Panc1 (cell line): ENCODE results near the gene B3GNT3. TPM values are rescaled to one million over a fixed set of nuclear protein-coding genes. Genes with fewer than 3 reads are reported as not detected.

Experiments
- ATAC-seq: fragments of 200-7000 bp; cut with Tn5 transposase; 2 replicates; pipeline ENCODE4 v1.9.1; 2020; ENCODE audit warnings: mild to moderate bottlenecking, moderate library complexity
- BruUV-seq: library from RNA; stranded (reverse); fragments of 400-500 nt; replicated peaks from 2 replicates; lab custom pipeline; 2021; lab: Mats Ljungman, UMichigan
- CTCF ChIA-PET: fragments of 300-600 bp; sonication (Branson Sonifier 250); formaldehyde crosslinking; loops from one replicate; lab custom pipeline; 2022; ENCODE audit warnings: antibody characterized with exemption; lab: Charles Lee
- POLR2A ChIA-PET: fragments of 300-600 bp; sonication (Branson Sonifier 250); formaldehyde crosslinking; loops from one replicate; lab custom pipeline; 2022; ENCODE audit warnings: antibody characterized with exemption; lab: Charles Lee
- DNase-seq: peaks from one replicate; pipeline ENCODE4 v3.0.0-alpha.2; 2010; ENCODE audit warnings: low read depth, low spot score
- H3K27ac ChIP-seq: 2 replicates; pipeline ENCODE4 v1.5.1; 2011; ENCODE audit warnings: mild to moderate bottlenecking, low read length, inconsistent platforms
- H3K27me3 ChIP-seq: fragments of 200-500 bp; sonication (Bioruptor generic); 2 replicates; pipeline ENCODE4 v1.6.0; 2014; ENCODE audit warnings: low read length, inconsistent platforms; ENCODE audit not compliant: control insufficient read depth, insufficient read depth
- H3K36me3 ChIP-seq: fragments of 200-500 bp; sonication (Bioruptor generic); 2 replicates; pipeline ENCODE4 v1.5.1; 2014; ENCODE audit warnings: inconsistent platforms, mild to moderate bottlenecking, low read length, moderate library complexity; ENCODE audit not compliant: control insufficient read depth, insufficient read depth
- H3K4me1 ChIP-seq: 2 replicates; pipeline ENCODE4 v1.5.1; 2011; ENCODE audit warnings: inconsistent platforms, mild to moderate bottlenecking, low read length, moderate library complexity; ENCODE audit not compliant: control insufficient read depth, insufficient read depth
- H3K4me3 ChIP-seq, 2 experiments: 2 replicates each; pipeline ENCODE4 v1.5.1; 2011 to 2012; ENCODE audit warnings: low read depth in 2 of 2, low read length in 2 of 2, mild to moderate bottlenecking in 2 of 2, inconsistent platforms in 1 of 2, moderate library complexity in 1 of 2
- H3K9me3 ChIP-seq: fragments of 200-500 bp; sonication (Bioruptor generic); 2 replicates; pipeline ENCODE4 v1.5.1; 2014; ENCODE audit warnings: low read depth, mild to moderate bottlenecking, inconsistent platforms, low read length, moderate library complexity; ENCODE audit not compliant: control insufficient read depth, insufficient read depth
- POLR2AphosphoS5 ChIP-seq: IDR thresholded peaks from 2 replicates; pipeline ENCODE4 v1.6.1; 2012; ENCODE audit warnings: mild to moderate bottlenecking, low read depth, low read length, moderate library complexity
- SIN3A ChIP-seq: IDR thresholded peaks from 2 replicates; pipeline ENCODE4 v1.6.1; 2012; ENCODE audit warnings: low read depth, mild to moderate bottlenecking, low read length, moderate library complexity, borderline replicate concordance; ENCODE audit not compliant: insufficient read depth
- TCF7L2 ChIP-seq: IDR thresholded peaks from 2 replicates; pipeline ENCODE4 v1.6.1; 2011; ENCODE audit warnings: mild to moderate bottlenecking, low read depth, low read length, inconsistent platforms
- in situ Hi-C: cut with HindIII; loops from 2 replicates; pipeline ENCODE4 v1.10.0; 2016; ENCODE audit warnings: low sequenced_read_pairs, low pct_unique_long_range_greater_than_20kb
- intact Hi-C: fragments of 100-400 bp; cut with micrococcal nuclease; formaldehyde crosslinking; loops from one replicate; pipeline ENCODE4 v1.10.0; 2022; ENCODE audit not compliant: unreplicated experiment
- total RNA-seq: library from RNA; stranded (reverse); gene quantifications from one replicate; pipeline ENCODE4 v1.2.1, GENCODE V29; 2021; ENCODE audit not compliant: unreplicated experiment
- TF ChIP-seq, protein P1 (sequence below): fragments of 450-650 bp; IDR thresholded peaks from 2 replicates; pipeline ENCODE4 v1.5.1; 2017; ENCODE audit warnings: mild to moderate bottlenecking
- TF ChIP-seq, protein P2 (sequence below), 2 experiments: IDR thresholded peaks; 2 replicates each; pipeline ENCODE4 v1.6.1; 2011 to 2012; ENCODE audit warnings: low read depth in 2 of 2, control low read depth in 1 of 2, low read length in 1 of 2, mild to moderate bottlenecking in 1 of 2, moderate library complexity in 1 of 2; ENCODE audit not compliant: insufficient read depth in 1 of 2

The B3GNT3 gene
- total RNA-seq, 1 experiment from 2014 or later, result 0.67 TPM

DNA sequence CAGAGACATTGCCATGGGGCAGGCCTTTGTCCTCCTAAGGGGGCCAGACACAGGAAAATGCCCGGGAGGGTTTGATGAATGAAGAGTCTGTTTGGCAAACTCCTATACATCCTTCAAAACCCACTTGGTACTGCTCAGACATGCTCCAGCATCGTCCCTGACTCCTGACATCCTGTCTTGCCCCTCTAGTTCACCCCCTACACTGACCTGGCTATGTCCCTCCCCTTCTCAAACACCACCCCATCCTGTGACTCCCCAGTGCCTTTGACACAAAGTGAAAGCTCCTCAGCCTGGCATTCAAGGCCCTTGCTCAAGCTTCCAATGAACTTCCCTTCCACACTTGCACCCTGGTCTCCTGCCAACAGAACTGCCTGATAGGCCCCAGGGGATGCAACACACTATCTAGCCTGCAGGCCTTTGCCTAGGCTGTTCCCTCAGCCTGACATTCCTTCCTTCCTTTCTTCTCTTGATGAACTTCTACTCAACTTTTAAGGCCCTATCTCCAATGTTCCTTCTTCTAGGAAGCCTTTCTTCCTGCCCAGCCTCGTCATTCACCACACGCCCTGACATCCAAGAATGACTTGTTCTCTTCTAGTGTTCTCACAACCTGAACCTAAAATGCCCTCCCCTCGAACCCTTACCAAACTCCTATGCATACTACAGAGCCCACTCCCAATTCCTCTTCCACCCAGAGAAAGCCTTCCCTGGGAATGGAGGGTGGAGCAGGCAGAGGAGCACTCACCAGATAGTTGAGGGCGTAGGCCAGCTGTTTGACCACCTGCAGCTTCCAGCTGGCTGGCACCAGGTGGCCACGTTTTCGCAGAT is 40.5 kb downstream of the B3GNT3 start:
- intact Hi-C loops (no loop called here), in situ Hi-C loops (no loop called here)
- TF ChIP-seq POLR2AphosphoS5, result no peak
- TF ChIP-seq, protein P1, sequence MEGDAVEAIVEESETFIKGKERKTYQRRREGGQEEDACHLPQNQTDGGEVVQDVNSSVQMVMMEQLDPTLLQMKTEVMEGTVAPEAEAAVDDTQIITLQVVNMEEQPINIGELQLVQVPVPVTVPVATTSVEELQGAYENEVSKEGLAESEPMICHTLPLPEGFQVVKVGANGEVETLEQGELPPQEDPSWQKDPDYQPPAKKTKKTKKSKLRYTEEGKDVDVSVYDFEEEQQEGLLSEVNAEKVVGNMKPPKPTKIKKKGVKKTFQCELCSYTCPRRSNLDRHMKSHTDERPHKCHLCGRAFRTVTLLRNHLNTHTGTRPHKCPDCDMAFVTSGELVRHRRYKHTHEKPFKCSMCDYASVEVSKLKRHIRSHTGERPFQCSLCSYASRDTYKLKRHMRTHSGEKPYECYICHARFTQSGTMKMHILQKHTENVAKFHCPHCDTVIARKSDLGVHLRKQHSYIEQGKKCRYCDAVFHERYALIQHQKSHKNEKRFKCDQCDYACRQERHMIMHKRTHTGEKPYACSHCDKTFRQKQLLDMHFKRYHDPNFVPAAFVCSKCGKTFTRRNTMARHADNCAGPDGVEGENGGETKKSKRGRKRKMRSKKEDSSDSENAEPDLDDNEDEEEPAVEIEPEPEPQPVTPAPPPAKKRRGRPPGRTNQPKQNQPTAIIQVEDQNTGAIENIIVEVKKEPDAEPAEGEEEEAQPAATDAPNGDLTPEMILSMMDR, result no peak
- Histone ChIP-seq H3K4me3 (no peak overlapping the region), H3K27ac (no peak overlapping the region), H3K36me3 (no peaks in the 10 kb centered on the region), H3K27me3 (no peaks in the 10 kb centered on the region), H3K4me1 (no peaks in the 10 kb centered on the region), H3K9me3 (no peaks in the 10 kb centered on the region)
- ATAC-seq (no peak), DNase-seq (no peak)
- POLR2A ChIA-PET, result no interaction called here
- BruUV-seq, result no TSS peak
- CTCF ChIA-PET, result no interaction called here

DNA sequence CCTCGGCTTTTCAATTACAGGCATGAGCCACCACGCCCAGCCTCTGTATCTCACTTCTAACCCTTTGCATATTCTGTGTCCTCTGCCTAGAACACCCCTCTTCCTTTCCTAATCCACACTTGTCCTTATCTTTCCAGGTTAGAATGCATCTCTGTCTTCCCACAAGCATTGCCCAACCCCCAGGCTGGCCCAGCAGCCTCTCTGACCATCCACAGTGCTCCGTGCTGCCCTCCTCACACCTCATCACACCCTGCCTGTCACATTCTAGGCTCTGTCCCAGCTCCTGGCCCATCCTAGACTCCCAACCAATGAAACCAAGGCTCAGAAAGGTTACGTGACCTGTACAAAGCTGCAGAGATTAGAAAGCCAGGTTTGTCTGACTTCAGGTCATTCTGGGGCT is 41.6 kb downstream of the B3GNT3 start:
- TF ChIP-seq, protein P2, sequence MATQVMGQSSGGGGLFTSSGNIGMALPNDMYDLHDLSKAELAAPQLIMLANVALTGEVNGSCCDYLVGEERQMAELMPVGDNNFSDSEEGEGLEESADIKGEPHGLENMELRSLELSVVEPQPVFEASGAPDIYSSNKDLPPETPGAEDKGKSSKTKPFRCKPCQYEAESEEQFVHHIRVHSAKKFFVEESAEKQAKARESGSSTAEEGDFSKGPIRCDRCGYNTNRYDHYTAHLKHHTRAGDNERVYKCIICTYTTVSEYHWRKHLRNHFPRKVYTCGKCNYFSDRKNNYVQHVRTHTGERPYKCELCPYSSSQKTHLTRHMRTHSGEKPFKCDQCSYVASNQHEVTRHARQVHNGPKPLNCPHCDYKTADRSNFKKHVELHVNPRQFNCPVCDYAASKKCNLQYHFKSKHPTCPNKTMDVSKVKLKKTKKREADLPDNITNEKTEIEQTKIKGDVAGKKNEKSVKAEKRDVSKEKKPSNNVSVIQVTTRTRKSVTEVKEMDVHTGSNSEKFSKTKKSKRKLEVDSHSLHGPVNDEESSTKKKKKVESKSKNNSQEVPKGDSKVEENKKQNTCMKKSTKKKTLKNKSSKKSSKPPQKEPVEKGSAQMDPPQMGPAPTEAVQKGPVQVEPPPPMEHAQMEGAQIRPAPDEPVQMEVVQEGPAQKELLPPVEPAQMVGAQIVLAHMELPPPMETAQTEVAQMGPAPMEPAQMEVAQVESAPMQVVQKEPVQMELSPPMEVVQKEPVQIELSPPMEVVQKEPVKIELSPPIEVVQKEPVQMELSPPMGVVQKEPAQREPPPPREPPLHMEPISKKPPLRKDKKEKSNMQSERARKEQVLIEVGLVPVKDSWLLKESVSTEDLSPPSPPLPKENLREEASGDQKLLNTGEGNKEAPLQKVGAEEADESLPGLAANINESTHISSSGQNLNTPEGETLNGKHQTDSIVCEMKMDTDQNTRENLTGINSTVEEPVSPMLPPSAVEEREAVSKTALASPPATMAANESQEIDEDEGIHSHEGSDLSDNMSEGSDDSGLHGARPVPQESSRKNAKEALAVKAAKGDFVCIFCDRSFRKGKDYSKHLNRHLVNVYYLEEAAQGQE (IDR thresholded peaks at IDR 0.05; ENCODE audit: insufficient read depth in 1 of 2, low read depth in 2 of 2, low read length in 1 of 2), result no peak
- TF ChIP-seq, protein P1, result no peak
- TF ChIP-seq TCF7L2 (no peak), POLR2AphosphoS5 (no peak), SIN3A (no peak)
- POLR2A ChIA-PET, result no interaction called here
- Histone ChIP-seq H3K4me1 (no peaks in the 10 kb centered on the region), H3K9me3 (no peaks in the 10 kb centered on the region), H3K27me3 (no peaks in the 10 kb centered on the region), H3K27ac (no peak overlapping the region), H3K36me3 (no peaks in the 10 kb centered on the region), H3K4me3 (no peak overlapping the region)
- no TSS peak for BruUV-seq
- DNase-seq, result no peak
- CTCF ChIA-PET, result no interaction called here
- ATAC-seq, result no peak
- in situ Hi-C loops, result no loop called here
- intact Hi-C loops, result no loop called here
